HepG2 (cell line): ENCODE data around the gene HOXA4. TPM values are rescaled to one million over a fixed set of nuclear protein-coding genes. Genes with fewer than 3 reads are reported as not detected.

ENCODE experiments used
- ARNTL ChIP-seq: sonication (generic); formaldehyde crosslinking; IDR thresholded peaks from 2 replicates; pipeline ENCODE4 v1.4.0; 2020; ENCODE audit warnings: mild to moderate bottlenecking, missing genetic modification reagents
- CREM ChIP-seq, 2 experiments: sonication (generic) in 1 of 2; formaldehyde crosslinking in 1 of 2; IDR thresholded peaks; 2 replicates each; pipeline versions ENCODE4 v1.4.0 to v1.6.1; 2016 to 2020; ENCODE audit warnings: antibody characterized with exemption in 1 of 2, mild to moderate bottlenecking in 1 of 2, missing genetic modification reagents in 1 of 2
- EEA1 ChIP-seq: sonication (generic); formaldehyde crosslinking; IDR thresholded peaks from 2 replicates; pipeline ENCODE4 v1.5.1; 2020; ENCODE audit warnings: mild to moderate bottlenecking, missing genetic modification reagents, borderline replicate concordance
- KAT7 ChIP-seq: IDR thresholded peaks from 2 replicates; pipeline ENCODE4 v1.6.1; 2018; ENCODE audit warnings: borderline replicate concordance, missing compliant biosample characterization
- KMT2B ChIP-seq: IDR thresholded peaks from 2 replicates; pipeline ENCODE4 v1.6.1; 2016; ENCODE audit warnings: missing genetic modification reagents, missing compliant biosample characterization
- NFKB2 ChIP-seq: sonication (generic); formaldehyde crosslinking; IDR thresholded peaks from 2 replicates; pipeline ENCODE4 v1.4.0; 2020; ENCODE audit warnings: missing genetic modification reagents, borderline replicate concordance
- NFKBIZ ChIP-seq: IDR thresholded peaks from 2 replicates; pipeline ENCODE4 v1.6.1; 2018; ENCODE audit warnings: missing genetic modification reagents, missing compliant biosample characterization
- PHF5A ChIP-seq: IDR thresholded peaks from one replicate; pipeline ENCODE4 v1.6.1; 2018; ENCODE audit warnings: low read depth, missing genetic modification reagents; ENCODE audit not compliant: unreplicated experiment
- RBM39 ChIP-seq: fragments of 200-400 bp; formaldehyde crosslinking; IDR thresholded peaks from one replicate; pipeline ENCODE4 v1.6.1; 2018; ENCODE audit warnings: antibody characterized with exemption, mild to moderate bottlenecking, low read depth, low read length; ENCODE audit not compliant: poor library complexity, severe bottlenecking
- RXRA ChIP-seq: sonication (generic); formaldehyde crosslinking; IDR thresholded peaks from 2 replicates; pipeline ENCODE4 v1.5.1; 2020; ENCODE audit warnings: missing genetic modification reagents
- SALL2 ChIP-seq: sonication (generic); formaldehyde crosslinking; IDR thresholded peaks from 2 replicates; pipeline ENCODE4 v1.8.1; 2023; ENCODE audit warnings: mild to moderate bottlenecking, missing genetic modification reagents, inconsistent platforms
- YY1 ChIP-seq: IDR thresholded peaks from 2 replicates; pipeline ENCODE4 v1.6.1; 2011; ENCODE audit warnings: low read length, low read depth, moderate library complexity, mild to moderate bottlenecking; ENCODE audit not compliant: insufficient read depth, insufficient replicate concordance
- ZNF225 ChIP-seq: sonication (generic); formaldehyde crosslinking; IDR thresholded peaks from 2 replicates; pipeline ENCODE4 v1.4.0; 2020; ENCODE audit warnings: mild to moderate bottlenecking, missing genetic modification reagents
- ZNF264 ChIP-seq: sonication (generic); formaldehyde crosslinking; IDR thresholded peaks from 2 replicates; pipeline ENCODE4 v1.4.0; 2020; ENCODE audit warnings: missing genetic modification reagents
- ZNF350 ChIP-seq: sonication (generic); formaldehyde crosslinking; IDR thresholded peaks from 2 replicates; pipeline ENCODE4 v1.4.0; 2020; ENCODE audit warnings: mild to moderate bottlenecking, low read depth, missing genetic modification reagents, borderline replicate concordance
- ZNF451 ChIP-seq: sonication (generic); formaldehyde crosslinking; IDR thresholded peaks from 2 replicates; pipeline ENCODE4 v1.5.0; 2020; ENCODE audit warnings: mild to moderate bottlenecking, missing genetic modification reagents
- ZNF468 ChIP-seq: sonication (generic); formaldehyde crosslinking; IDR thresholded peaks from 2 replicates; pipeline ENCODE4 v1.8.0; 2022; ENCODE audit warnings: mild to moderate bottlenecking, moderate library complexity, missing genetic modification reagents
- ZNF556 ChIP-seq: sonication (generic); formaldehyde crosslinking; IDR thresholded peaks from 2 replicates; pipeline ENCODE4 v1.4.0; 2020; ENCODE audit warnings: mild to moderate bottlenecking, missing genetic modification reagents, borderline replicate concordance
- ZNF781 ChIP-seq: sonication (generic); formaldehyde crosslinking; IDR thresholded peaks from 2 replicates; pipeline ENCODE4 v1.5.1; 2020; ENCODE audit warnings: borderline replicate concordance, mild to moderate bottlenecking, missing genetic modification reagents; ENCODE audit errors: not compliant biosample characterization
- ZNF891 ChIP-seq: sonication (generic); formaldehyde crosslinking; IDR thresholded peaks from 2 replicates; pipeline ENCODE4 v1.5.0; 2020; ENCODE audit warnings: mild to moderate bottlenecking, missing genetic modification reagents
- ZSCAN21 ChIP-seq: sonication (generic); formaldehyde crosslinking; IDR thresholded peaks from 2 replicates; pipeline ENCODE4 v1.8.0; 2022; ENCODE audit warnings: mild to moderate bottlenecking, missing genetic modification reagents, moderate library complexity, borderline replicate concordance
- ZSCAN25 ChIP-seq: sonication (generic); formaldehyde crosslinking; IDR thresholded peaks from 2 replicates; pipeline ENCODE4 v1.8.0; 2022; ENCODE audit warnings: mild to moderate bottlenecking, missing genetic modification reagents
- polyA plus RNA-seq, 8 experiments: library from polyadenylated mRNA; depleted of rRNA in 3 of 8; stranded (reverse) in 7 of 8; unstranded in 1 of 8; fragments of >200 nt; fragmentation: Illumina TruSeq in 4 of 8; extraction: Trizol in 4 of 8; gene quantifications; 2 replicates each; pipeline versions ENCODE4 v1.2.1 to v1.2.3, GENCODE V29; 2011 to 2016; ENCODE audit warnings: low read depth in 4 of 8, missing spikeins in 1 of 8, mixed read lengths in 1 of 8; ENCODE audit not compliant: insufficient read depth in 1 of 8
- total RNA-seq, 5 experiments: library from RNA; depleted of rRNA; stranded (reverse); fragments of >200 nt; fragmentation: Illumina TruSeq; extraction: Trizol; gene quantifications; 2 replicates each; pipeline ENCODE4 v1.2.3, GENCODE V29; 2016; ENCODE audit warnings: low read depth in 1 of 5
- TF ChIP-seq, protein P1 (sequence below): sonication (generic); formaldehyde crosslinking; IDR thresholded peaks from 2 replicates; pipeline ENCODE4 v1.4.0; 2020; ENCODE audit warnings: mild to moderate bottlenecking, missing genetic modification reagents
- TF ChIP-seq, protein P2 (sequence below): sonication (generic); formaldehyde crosslinking; IDR thresholded peaks from 2 replicates; pipeline ENCODE4 v1.5.0; 2020; ENCODE audit warnings: mild to moderate bottlenecking, missing genetic modification reagents

The HOXA4 gene
- total and polyA plus RNA-seq, 2 of the 13 experiments (the other 11 are each of a cell fraction or from before 2014, with no cell fraction given): 2.4 to 5.4 TPM

- TF ChIP-seq, protein P1, sequence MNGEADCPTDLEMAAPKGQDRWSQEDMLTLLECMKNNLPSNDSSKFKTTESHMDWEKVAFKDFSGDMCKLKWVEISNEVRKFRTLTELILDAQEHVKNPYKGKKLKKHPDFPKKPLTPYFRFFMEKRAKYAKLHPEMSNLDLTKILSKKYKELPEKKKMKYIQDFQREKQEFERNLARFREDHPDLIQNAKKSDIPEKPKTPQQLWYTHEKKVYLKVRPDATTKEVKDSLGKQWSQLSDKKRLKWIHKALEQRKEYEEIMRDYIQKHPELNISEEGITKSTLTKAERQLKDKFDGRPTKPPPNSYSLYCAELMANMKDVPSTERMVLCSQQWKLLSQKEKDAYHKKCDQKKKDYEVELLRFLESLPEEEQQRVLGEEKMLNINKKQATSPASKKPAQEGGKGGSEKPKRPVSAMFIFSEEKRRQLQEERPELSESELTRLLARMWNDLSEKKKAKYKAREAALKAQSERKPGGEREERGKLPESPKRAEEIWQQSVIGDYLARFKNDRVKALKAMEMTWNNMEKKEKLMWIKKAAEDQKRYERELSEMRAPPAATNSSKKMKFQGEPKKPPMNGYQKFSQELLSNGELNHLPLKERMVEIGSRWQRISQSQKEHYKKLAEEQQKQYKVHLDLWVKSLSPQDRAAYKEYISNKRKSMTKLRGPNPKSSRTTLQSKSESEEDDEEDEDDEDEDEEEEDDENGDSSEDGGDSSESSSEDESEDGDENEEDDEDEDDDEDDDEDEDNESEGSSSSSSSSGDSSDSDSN: peak; percentile 59
- peak; percentile 19; the same call in 1 of the 2 replicates for TF ChIP-seq NFKB2 (CRISPR knock-in tag)
- TF ChIP-seq ZNF556 (CRISPR knock-in tag): 0 out of 2 replicates have a peak, but pooled peaks have one; percentile 10
- peak; percentile 32; the same call in 1 of the 2 replicates for TF ChIP-seq ZNF350
- 0 out of 2 replicates have a peak, but pooled peaks have one; percentile 22 for TF ChIP-seq ZNF225 (CRISPR knock-in tag)
- TF ChIP-seq EEA1 (CRISPR knock-in tag): 0 out of 2 replicates have a peak, but pooled peaks have one; percentile 62
- peak; percentile 48 for TF ChIP-seq RBM39
- peak; percentile 68 for TF ChIP-seq YY1
- 0 out of 2 replicates have a peak, but pooled peaks have one; percentile 30 for TF ChIP-seq ZSCAN25 (CRISPR knock-in tag)
- TF ChIP-seq KMT2B: peak; percentile 61; the same call in 1 of the 2 replicates
- TF ChIP-seq ZNF781: peak; percentile 79
- peak; percentile 39; the same call in 1 of the 2 replicates for TF ChIP-seq CREM (IDR thresholded peaks at IDR 0.05)
- no peak for TF ChIP-seq CREM (CRISPR knock-in tag; IDR thresholded peaks at IDR 0.05)
- peak; percentile 33; the same call in 1 of the 2 replicates for TF ChIP-seq ARNTL (CRISPR knock-in tag)
- no peak for TF ChIP-seq ZNF264 (CRISPR knock-in tag)
- TF ChIP-seq SALL2 (CRISPR knock-in tag): peak; percentile 83
- no peak for TF ChIP-seq ZNF468
- no peak for TF ChIP-seq ZNF451
- peak; percentile 29; the same call in 1 of the 2 replicates for TF ChIP-seq RXRA (CRISPR knock-in tag)
- peak; percentile 40 for TF ChIP-seq ZNF891 (CRISPR knock-in tag)
- TF ChIP-seq NFKBIZ: no peak
- 0 out of 2 replicates have a peak, but pooled peaks have one; percentile 68 for TF ChIP-seq ZSCAN21 (CRISPR knock-in tag)
- TF ChIP-seq PHF5A: peak; percentile 39
- TF ChIP-seq, protein P2, sequence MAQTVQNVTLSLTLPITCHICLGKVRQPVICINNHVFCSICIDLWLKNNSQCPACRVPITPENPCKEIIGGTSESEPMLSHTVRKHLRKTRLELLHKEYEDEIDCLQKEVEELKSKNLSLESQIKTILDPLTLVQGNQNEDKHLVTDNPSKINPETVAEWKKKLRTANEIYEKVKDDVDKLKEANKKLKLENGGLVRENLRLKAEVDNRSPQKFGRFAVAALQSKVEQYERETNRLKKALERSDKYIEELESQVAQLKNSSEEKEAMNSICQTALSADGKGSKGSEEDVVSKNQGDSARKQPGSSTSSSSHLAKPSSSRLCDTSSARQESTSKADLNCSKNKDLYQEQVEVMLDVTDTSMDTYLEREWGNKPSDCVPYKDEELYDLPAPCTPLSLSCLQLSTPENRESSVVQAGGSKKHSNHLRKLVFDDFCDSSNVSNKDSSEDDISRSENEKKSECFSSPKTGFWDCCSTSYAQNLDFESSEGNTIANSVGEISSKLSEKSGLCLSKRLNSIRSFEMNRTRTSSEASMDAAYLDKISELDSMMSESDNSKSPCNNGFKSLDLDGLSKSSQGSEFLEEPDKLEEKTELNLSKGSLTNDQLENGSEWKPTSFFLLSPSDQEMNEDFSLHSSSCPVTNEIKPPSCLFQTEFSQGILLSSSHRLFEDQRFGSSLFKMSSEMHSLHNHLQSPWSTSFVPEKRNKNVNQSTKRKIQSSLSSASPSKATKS (CRISPR knock-in tag): no peak
- TF ChIP-seq KAT7: peak; percentile 59
Measured at GRCh38 chr7:27150568-27151340, 20.2 kb upstream of the HOXA4 start (continued).
